Raji (cell line): ENCODE data around the gene RAD9B.

Experiments
- POLR2A ChIP-seq: IDR thresholded peaks from 2 replicates; pipeline ENCODE4 v1.6.1; 2011; ENCODE audit warnings: low read depth, low read length, control low read depth; ENCODE audit not compliant: insufficient read depth

The RAD9B gene

GRCh38 chr12:110514363-110514762 lies 12.2 kb downstream of the RAD9B start:
- TF ChIP-seq POLR2A: no peak

GRCh38 chr12:110516995-110517394 lies 14.9 kb downstream of the RAD9B start:
- TF ChIP-seq POLR2A: no peak

GRCh38 chr12:110528277-110528839 lies 26.2 kb downstream of the RAD9B start:
- no peak for TF ChIP-seq POLR2A

- TF ChIP-seq POLR2A: no peak
Observed at GRCh38 chr12:110530511-110530910, 28.4 kb downstream of the RAD9B start.

- TF ChIP-seq POLR2A: no peak
Observed at GRCh38 chr12:110531741-110532333, 29.7 kb downstream of the RAD9B start.

- no peak for TF ChIP-seq POLR2A
Observed at GRCh38 chr12:110532644-110533043, 30.5 kb downstream of the RAD9B start.

- no peak for TF ChIP-seq POLR2A
Observed at GRCh38 chr12:110533607-110534006, 31.5 kb downstream of the RAD9B start.

GRCh38 chr12:110534811-110535210 lies 32.7 kb downstream of the RAD9B start:
- TF ChIP-seq POLR2A: no peak

- TF ChIP-seq POLR2A: no peak
Observed at GRCh38 chr12:110536834-110537604, 34.9 kb downstream of the RAD9B start.

- TF ChIP-seq POLR2A: no peak
Observed at GRCh38 chr12:110537605-110538409, 35.7 kb downstream of the RAD9B start.

- TF ChIP-seq POLR2A: no peak
Observed at GRCh38 chr12:110538869-110539622, 36.9 kb downstream of the RAD9B start.

- no peak for TF ChIP-seq POLR2A
Observed at GRCh38 chr12:110540048-110540447, 37.9 kb downstream of the RAD9B start.

- no peak for TF ChIP-seq POLR2A
Observed at GRCh38 chr12:110543252-110543959, 41.3 kb downstream of the RAD9B start.

- TF ChIP-seq POLR2A: no peak
Observed at GRCh38 chr12:110543965-110544364, 41.8 kb downstream of the RAD9B start.
